ENCODE measurements around the gene NCOR2.
"Not testable (repeated sequence)": the region's sequence is repeated elsewhere in the genome, so short reads cannot be mapped to it uniquely, and the experiment has no call there.

NCOR2 gene

DNA sequence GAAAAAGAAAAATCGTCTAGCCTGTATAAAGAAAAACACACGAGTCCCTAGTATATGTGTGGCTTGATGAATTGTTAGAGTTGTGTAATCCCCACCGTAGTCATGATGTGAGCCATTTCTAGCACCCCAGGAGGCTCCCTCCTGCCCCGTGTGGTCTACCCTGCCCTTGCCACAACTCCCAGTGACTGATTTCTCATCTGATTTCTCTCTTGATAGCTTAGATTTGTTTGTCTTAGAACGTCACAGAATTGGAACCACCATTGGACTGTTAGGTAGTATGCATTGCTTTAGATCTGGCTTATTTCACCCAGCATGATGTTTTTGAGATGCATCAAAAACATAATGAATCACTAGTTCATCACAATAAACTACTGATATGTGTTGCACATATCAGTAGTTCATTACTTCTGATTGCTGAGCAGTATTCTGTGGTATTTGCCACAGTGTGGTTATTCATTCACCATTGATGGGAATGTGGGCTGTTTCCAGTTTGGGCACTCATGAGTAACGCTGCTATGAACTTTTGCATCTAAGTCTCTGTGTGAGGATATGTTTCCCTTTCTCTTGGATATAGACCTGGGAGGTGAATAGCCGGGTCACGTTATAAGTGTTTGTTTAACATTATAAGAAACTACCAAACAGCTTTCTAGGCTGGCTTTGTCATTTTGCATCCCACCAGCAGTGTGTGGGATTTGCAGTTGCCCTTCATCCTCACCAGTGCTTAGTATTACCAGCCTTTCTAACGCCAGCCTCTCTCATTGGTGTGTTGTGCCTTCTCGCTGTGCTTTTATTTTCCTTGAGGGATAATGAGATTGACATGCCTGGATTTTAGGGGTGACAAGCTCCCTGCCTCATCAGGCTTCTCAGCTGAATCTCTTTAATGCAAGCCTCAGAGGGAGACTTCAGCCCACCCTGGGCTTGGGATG lies 31.9 kb upstream of the NCOR2 start:
- no peak for DNase-seq

DNA sequence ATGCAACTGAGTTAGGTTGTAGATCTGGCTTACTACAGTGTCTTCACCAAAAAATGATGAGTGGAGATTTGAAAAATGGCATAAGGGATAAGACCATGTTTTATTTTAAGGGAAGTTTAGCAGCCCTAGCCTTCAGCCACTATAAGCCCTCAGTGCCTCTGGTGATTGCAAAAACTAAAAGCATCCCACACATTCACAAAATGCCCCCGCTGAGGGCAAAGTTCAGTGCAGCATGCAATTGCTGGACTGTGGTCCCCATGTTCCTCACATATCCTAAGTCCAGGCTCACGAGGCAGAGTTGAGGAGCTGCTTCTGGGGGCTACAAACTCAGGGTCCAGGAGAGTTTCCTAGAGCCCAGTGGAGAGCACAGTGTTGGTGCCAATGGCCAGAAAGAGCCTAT lies 29.6 kb upstream of the NCOR2 start:
- DNase-seq: no peak

DNA sequence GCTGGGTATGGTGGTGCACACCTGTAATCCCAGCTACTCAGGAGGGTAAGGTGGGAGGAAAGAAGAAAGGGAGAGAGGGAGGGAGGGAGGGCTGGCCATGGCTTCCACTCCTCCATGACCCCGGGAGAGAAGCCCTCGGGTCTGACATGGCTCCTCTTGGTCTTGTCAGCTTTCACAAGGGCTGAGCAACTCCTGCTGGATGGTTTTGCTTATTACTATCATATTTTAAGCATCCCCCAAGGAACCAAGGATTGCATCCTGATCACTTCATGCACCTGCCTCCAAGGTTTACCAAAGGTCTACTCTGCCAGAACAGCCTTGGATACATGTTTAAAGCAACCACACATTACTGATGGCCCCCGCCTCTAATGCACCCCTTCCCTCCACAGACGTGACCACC lies 28.0 kb upstream of the NCOR2 start:
- DNase-seq: no peak

DNA sequence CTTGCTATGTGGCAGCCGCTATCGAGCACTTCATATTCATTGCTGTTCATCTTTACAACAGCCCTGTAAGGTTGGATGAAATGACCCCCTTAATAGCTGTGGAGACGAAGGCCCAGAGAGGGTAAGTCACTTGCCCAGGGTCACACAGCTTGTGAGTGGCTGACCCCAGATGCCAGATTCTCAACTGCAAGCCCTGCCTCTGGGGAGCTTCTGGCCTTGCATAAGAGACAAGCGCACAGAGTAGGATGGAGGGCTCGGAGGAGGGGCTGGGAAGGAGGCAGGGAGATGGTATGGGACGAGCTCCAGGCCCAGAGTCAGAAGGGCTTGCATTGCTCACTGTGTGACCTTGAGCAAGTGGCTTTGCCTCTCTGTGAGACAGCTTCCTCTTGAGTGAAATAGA lies 27.4 kb upstream of the NCOR2 start:
- no peak for DNase-seq

DNA sequence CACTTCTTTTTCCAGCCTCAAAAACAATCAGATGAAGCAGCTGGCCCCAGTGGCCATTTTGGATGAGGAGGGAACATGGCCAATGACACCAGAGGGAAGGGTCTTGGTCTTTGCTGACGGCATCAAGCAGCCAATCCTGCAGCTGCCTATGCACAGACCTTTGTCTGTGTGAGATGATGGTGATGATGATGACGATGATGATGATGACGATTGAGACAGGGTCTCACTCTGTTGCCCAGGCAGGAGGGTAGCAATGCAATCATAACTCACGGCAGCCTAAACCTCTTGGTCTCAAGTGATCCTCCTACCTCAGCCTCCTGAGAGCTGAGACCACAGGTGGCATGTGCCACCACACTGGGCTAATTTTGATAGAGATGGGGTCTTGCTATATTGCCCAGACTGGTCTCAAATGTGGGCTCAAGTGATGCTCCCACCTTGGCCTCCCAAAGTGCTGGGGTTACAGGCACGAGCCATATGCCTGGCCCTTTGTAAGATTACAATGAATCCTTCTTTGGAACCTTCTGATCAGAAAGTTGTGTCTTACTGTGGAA lies 26.5 kb upstream of the NCOR2 start:
- no peak for DNase-seq

DNA sequence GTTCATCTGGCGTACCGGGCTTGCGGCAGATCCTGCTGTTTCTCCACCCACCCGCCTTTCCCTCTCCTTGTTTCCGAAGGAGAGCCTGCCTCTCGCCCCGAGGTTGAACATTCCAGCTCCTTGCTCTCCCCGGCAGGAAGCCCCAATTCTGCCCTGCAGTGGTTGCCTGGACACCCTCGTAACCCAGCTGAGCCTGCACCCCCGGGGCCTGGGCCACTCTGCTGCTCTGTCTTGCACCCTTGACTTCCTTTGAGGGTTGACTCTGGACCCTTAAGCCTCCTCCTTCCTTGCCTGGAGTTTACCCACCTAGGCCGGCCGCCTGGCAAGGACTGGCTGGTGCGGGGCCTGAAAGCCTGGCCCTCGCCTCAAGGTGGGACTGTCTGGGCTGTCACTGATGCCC lies 25.8 kb upstream of the NCOR2 start:
- no peak for DNase-seq

DNA sequence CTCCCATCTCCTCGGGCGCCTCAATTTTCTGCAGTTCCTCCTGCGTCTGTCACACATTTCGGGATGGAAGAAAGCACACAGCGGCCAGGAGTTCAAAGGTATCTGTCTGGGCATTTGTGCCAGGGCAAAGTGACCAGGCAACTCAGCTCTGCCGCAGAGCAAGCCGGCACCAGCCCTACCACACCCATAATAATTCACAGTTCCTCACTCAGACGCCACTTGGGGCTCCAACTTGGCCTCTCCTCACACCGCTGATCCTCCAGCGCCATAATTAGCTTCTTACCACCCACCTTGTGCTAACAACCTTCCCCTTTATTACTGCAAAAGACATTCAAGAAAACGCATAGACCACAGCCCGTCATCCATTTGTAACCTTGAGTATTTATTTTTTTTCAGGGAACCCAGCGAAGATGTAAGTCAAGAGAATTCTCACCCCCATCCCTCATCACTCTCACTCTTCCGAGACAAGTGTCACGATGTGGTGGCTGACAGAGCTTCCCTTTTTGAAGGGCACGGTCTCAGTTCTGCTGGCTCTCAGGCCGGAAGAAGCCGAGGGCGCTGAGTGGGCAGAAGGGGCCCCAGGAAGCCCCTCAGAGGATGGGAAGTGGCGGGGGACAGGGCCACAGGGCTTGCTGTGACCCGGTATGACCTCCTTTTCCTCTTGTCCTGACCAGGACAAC lies 25.2 kb upstream of the NCOR2 start:
- DNase-seq: no peak

DNA sequence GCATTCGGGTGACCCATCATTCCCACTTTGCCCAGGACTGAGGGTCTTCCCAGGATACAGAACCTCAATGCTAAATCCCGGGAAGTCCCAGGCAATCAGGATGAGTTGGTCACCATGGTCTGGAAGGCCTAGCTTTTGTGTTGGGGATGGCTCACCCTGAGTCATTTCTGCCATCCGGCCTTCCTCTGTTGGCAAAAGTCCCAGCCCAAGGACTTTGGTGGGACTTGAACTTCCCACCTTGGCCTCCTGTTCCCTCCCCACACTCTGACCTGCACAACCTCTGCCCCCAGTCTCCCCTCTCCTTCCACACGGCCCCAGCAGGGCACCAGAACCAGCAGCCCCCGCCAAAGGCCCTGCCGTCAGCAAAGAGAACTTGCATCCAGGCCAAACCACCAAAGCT lies 24.6 kb upstream of the NCOR2 start:
- no peak for DNase-seq

DNA sequence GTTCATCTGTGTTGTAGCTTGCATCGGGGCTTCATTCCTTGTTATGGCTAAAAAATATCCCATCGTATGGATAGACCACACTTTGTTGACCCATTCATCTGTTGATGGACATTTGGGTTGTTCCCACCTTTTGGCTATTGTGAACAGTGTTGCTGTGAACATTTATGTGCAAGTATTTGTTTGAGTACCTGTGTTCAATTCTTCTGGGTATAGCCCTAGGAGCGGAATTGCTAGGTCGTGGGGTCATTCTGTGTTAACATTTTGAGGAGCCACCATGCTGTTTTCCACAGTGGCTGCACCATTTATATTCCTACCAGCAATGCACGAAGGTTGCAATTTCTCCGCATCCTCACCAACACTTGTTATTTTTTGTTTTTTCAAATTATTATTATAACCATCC lies 23.0 kb upstream of the NCOR2 start:
- DNase-seq: no peak

DNA sequence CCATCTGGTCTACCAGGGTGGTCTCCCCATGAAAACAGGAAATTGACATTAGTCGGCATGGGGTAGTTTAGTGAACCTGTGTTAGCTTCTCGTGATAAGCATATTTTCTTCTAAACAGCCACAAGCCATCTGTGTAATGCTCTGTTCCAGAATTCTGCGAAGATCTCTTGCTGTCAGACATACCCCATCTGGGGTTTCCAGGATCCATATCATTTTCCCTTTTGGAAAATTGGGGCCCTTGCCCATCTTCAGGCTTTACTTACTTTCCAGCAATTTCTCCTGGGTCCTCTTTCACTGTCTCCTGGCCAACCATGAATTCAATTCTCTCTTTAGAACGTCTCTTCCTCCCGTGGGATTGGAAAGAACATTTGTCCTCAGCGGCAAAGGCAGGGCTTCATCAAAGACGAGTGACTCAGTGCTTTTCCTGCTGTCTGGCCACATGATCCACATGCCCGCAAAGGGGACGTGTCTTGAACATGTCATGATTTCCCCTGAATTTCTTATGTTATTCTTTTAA lies 21.4 kb upstream of the NCOR2 start:
- DNase-seq: no peak

DNA sequence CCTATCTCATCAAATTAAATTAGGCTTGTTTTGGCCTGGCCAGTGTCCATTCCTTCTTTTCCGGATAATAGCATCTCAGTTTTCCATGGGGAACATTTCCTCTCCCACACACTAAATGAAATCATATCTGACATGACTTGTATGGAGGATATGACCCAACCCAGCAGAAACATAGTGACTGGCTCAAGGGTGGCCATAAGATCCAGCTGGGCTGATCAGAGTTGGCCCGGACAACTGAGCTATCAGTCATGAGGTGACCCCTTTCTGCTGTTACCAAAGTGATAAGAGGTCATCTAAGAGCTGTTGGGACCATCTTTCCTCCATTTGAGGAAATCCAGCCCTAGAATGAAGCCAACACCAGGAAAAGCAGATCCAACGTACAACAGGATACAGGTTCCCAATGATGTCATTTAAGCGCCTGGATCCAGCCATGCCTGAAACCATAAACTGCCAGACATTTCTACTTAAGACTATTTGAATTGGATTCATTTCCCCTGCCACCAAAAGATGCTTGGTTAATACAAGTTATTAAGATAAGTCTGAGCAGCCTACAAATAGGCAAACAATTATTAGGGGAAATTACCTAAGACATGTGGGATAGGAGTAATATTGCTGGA lies 20.7 kb upstream of the NCOR2 start:
- no peak for DNase-seq

DNA sequence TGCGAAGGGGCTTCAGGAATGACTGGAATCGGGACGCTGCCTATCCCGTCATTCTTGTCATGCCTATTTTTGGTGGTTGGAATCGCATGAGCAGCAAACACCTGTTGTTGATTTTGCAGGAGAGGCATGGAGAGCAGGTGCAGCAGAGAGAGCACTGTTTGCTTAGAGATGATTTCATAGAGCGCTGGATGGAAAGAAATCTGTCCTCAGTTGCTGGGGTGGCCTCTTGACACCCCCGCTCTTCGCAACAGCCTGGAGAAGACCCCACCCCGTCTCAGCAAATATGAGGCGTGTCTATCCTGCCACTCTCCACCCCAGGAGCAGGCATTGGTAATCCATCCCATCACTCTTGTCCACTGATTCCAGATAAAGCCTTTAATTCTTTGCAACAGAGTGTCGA lies 19.3 kb upstream of the NCOR2 start:
- DNase-seq: peak; percentile 95

DNA sequence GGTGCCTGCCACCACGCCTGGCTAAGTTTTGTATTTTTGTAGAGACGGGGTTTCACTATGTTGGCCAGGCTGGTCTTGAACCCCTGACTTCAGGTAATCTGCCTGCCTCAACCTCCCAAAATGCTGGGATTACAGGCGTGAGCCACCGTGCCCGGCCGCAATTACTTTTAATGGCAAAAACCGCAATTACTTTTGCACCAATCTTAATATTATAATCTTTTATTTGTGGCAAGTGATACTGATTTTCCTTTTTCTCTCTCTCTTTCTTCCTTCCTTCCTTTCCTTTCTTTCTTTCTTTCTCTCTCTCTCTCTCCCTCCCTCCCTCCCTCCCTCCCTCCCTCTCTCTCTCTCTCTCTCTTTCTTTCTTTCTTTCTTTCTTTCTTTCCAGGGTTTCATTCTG lies 17.1 kb upstream of the NCOR2 start:
- not testable (repeated sequence) for DNase-seq

DNA sequence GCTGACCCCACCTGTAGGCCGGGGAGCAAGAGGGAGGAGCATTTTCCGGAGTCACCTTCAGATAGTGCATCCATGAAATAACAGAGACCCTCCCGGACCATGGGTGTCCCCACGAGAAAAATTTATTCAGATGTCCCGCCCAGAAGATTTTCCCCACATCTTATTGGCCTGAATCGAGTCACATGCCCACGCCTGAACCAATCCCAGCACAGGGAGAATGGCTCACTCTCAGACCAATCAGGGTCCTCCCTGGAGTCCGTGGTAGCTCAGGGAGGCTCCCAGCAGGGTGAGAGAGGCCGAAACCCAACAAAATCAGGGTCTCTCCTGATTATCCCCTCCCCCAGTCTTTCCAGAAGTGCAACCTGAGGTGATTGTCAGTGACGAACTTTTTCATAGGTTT lies 16.4 kb upstream of the NCOR2 start:
- DNase-seq: no peak

DNA sequence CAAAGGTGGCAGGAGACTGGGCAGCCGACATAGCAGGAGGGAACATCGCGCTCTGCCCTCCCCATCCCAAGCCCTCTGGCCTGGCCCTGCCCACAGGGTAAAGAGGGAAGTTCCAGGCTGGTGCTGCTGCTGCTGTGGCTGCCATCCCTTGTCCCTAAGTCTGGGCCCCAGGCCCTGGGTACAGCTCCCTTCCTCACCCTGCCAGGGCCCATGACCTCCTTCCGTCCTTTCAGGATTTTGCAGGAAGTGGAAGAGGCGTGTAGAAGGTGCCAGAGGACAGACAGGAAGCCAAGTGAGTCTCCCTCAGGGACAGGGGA lies 14.7 kb upstream of the NCOR2 start:
- no peak for DNase-seq

DNA sequence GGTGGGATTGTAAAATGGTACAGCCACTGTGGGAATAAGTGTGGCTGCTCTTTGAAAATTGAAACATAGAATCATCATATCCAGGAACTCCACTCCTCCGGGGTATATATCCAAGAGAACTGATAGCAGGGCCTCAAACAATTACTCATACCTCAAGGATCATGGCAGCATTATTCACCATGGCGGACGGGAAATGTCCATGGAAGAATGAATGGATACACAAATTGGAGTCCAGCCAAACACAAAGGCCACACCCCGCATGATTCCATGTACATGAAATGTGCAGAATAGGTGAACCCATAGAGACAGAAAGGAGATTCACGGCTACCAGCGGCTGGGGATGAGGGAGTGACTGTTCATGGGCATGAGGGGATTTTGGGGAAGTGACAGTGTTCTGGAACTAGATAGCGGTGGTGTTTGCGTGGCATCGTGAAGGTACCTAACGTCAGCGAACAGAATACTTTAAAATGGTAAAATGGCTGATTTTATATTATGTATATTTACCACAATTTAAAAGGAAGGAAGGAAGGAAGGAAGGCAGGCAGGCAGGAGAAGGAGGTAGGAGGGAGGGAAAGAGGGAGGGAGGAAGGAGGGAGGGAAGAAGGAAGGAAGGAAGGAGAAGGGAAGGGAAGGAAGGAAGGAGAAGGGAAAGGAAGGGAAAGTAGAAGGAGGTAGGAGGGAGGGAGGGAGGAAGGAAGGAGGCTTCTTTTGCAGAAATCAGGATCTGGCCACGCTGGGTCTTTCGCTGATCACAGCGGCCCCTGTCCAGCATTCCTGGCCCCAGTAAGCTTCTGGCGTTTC lies 14.1 kb upstream of the NCOR2 start:
- no peak for DNase-seq

DNA sequence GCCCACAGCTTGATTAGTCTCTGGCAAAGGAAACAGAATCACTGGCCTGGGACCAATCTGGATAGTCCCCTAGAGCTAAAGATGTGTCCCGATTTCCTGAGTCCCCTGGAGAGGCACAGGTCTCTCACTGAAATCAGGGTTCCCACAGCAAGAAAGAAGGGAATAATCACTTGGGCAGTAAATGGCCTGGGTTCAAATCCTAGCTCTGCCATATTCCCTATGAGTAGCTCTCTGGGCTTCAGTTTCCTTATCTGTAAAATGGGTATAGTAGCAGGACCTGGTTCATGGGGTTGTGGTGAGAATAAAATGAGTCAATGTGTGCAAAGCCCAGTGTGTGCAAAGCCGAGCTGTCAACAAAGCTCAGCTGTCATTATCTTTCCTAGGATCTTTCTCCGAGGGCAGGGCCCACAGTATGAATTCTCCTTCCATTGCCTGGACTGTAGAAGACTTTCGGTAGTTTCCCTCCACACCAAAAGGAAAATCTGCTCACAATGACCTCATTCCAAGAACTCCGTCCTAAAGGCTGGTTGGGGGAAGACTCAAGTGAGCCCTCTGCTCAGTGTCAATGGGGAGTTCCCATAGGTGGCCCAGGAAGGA lies 12.6 kb upstream of the NCOR2 start:
- DNase-seq: no peak

DNA sequence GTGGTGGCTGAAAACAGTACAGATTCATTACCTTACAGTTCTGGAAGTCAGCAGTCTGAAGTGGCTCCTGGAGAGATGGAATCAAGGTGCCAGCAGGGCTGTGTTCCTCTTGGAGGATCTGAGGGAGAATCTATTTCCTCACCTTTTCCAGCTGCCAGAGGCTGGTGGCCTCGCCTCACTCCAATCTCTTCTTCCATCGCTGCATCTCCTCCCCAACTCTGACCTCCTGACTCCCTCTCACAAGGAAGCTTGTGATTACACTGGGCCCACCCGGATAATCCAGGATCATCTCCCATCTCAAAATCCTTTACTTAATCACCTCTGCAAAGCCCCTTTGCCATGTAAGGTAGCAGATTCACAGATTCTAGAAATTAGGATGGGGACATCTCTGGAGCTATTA lies 11.4 kb upstream of the NCOR2 start:
- no peak for DNase-seq

DNA sequence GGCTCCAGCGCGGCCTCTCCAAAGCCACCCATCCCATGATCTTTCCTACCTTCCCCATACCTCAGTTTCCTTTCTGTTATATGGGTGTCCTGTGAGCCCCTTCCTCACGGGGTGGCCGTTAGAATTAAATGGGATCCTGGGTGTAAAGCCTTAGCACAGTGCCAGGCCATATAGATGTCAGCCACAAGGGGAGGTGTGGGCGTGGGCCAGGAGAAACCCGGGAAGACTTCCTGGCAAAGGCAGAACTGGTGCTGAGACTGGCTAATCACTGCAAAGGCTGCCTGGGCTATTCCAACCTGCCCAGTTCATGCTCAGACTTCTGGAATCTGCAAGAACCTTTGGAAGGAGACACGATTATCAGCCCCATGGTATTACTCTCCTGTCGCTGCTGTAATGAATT lies 11.0 kb upstream of the NCOR2 start:
- DNase-seq: no peak

DNA sequence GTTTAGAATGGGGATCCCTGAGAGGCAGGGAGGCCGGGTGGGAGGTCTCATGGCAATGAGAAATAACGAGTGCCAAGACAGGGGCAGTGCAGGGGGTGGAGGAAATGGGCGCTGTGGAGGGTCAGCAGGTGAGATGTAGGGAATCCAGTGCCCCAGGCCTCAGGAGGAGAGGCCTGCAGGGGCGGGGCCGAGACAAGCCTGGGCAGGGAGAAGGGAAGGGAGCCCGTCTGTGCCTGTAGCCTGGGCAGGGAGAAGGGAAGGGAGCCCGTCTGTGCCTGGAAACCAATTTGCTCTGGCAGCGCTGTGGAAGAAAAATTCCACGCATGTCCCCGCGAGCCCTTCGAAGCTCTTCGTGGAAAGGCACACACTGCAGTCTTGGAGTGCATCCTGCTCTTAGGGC lies 10.6 kb upstream of the NCOR2 start:
- no peak for DNase-seq

DNA sequence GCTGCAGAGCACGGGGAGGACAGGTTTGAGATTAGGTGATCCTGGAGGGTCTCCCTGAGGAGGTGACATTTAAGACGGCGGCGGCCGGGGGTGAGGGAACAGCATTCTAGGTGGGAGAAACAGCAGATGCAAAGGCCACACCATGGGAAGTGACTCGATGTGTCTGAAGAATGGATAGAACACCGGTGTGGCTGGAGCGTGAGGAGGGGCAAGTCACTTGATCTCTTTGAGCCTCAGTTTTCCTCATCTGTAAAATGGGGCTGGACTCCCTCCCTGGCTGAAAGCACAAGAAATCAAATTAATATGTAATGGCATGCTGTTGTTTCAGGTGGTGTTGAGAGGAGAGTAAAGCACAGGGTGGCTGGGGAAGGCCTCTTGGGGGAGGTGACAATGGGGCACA lies 10.0 kb upstream of the NCOR2 start:
- no peak for DNase-seq

DNA sequence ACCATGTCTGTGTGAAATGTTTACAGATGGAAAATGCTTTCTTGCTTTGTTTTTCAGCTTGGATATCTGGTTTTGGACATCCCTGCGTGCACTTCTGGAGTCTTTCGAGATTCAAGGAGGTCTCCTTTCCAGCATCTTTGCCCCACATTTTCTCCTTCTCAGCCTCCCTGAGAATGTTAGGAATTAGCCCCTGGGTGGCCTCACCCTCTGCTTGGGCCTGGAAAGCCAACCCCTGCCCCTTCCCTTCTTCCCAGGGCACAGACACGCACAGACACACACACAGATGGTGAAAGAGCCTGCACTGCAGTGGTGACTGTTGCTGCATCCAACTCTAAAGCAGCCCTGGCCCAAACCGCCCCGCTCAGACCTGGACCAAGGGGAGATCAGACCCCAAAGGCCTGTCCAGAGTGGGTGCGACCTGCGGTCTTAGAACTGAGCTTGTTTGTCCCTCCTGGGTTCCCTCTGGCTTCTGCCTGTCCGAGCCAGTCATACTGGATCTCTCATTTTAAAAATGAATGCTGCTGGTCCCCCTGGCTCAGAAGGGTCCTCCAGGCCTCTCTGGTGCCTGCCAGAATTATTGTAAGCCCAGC lies 8.7 kb upstream of the NCOR2 start:
- DNase-seq: no peak
